Endothelial cell of umbilical vein (primary cell): Measurements from ENCODE around the gene MIER2. TPM values are rescaled to one million over a fixed set of nuclear protein-coding genes. Genes with fewer than 3 reads are reported as not detected.

ENCODE experiments used
- BruUV-seq: library from RNA; stranded (reverse); fragments of 400-500 nt; replicated peaks from 2 replicates; lab custom pipeline; 2021; lab: Mats Ljungman, UMichigan
- CTCF ChIA-PET: fragments of 300-600, 350-600 bp; sonication (Branson Sonifier 250); formaldehyde crosslinking; loops from one replicate; lab custom pipeline; 2021; ENCODE audit warnings: antibody characterized with exemption, inconsistent platforms; lab: Charles Lee
- POLR2A ChIA-PET: fragments of 300-600, 350-600 bp; sonication (Branson Sonifier 250); formaldehyde crosslinking; loops from one replicate; lab custom pipeline; 2021; ENCODE audit warnings: antibody characterized with exemption, inconsistent platforms; lab: Charles Lee
- DNase-seq: peaks from one replicate; pipeline ENCODE4 v3.0.0-alpha.2; 2011; ENCODE audit warnings: low read depth, low spot score
- FAIRE-seq: peaks from 2 replicates; lab custom pipeline; 2011; peaks lifted over from hg19 to GRCh38; lab: Jason Lieb, UNC
- H2AFZ ChIP-seq: 2 replicates; pipeline ENCODE4 v1.6.0; 2012; ENCODE audit warnings: low read depth, low read length, control low read depth, inconsistent platforms
- H3K27ac ChIP-seq: 2 replicates; pipeline ENCODE4 v1.5.1; 2011; ENCODE audit warnings: low read depth, mild to moderate bottlenecking, control low read depth, low read length, moderate library complexity; ENCODE audit not compliant: insufficient read depth
- H3K27me3 ChIP-seq, 2 experiments: 2 replicates each; pipeline versions ENCODE4 v1.6.0 to v1.6.1; 2011; ENCODE audit warnings: low read length in 2 of 2, mixed read lengths in 1 of 2; ENCODE audit not compliant: control insufficient read depth in 2 of 2, insufficient read depth in 2 of 2
- H3K36me3 ChIP-seq, 2 experiments: 2 replicates in 1 of 2; 3 replicates in 1 of 2; pipeline ENCODE4 v1.5.1; 2011; ENCODE audit warnings: low read length in 2 of 2, mild to moderate bottlenecking in 1 of 2, moderate library complexity in 1 of 2; ENCODE audit not compliant: control insufficient read depth in 2 of 2, insufficient read depth in 2 of 2; ENCODE audit errors: extremely low read depth in 1 of 2
- H3K4me1 ChIP-seq: 3 replicates; pipeline ENCODE4 v1.5.1; 2011; ENCODE audit warnings: mild to moderate bottlenecking, low read length; ENCODE audit not compliant: control insufficient read depth, insufficient read depth; ENCODE audit errors: extremely low read depth
- H3K4me2 ChIP-seq: 2 replicates; pipeline ENCODE4 v1.6.1; 2011; ENCODE audit warnings: low read length, control low read depth, mixed read lengths; ENCODE audit not compliant: insufficient read depth
- H3K4me3 ChIP-seq, 3 experiments: fragments of 200-600 bp in 1 of 3; sonication (generic), shearing (Covaris generic) in 1 of 3; replicated peaks in 1 of 3; 2 replicates each; pipeline ENCODE4 v1.5.1; 2011 to 2016; ENCODE audit warnings: control low read depth in 3 of 3, low read length in 3 of 3, mild to moderate bottlenecking in 2 of 3, inconsistent platforms in 1 of 3, low read depth in 1 of 3, moderate library complexity in 1 of 3; ENCODE audit not compliant: insufficient read depth in 1 of 3
- H3K79me2 ChIP-seq: 2 replicates; pipeline ENCODE4 v1.6.0; 2012; ENCODE audit warnings: low read length, inconsistent platforms; ENCODE audit not compliant: control insufficient read depth, insufficient read depth
- H3K9ac ChIP-seq: replicated peaks from 2 replicates; pipeline ENCODE3; 2011; ENCODE audit warnings: low read length, control low read depth; ENCODE audit not compliant: insufficient read depth; ENCODE audit errors: extremely low read depth
- H3K9me1 ChIP-seq: replicated peaks from 3 replicates; pipeline ENCODE4 v1.6.0; 2011; ENCODE audit warnings: mild to moderate bottlenecking, low read length; ENCODE audit not compliant: control insufficient read depth, insufficient read depth; ENCODE audit errors: extremely low read depth
- H3K9me3 ChIP-seq: replicated peaks from 2 replicates; pipeline ENCODE4 v1.5.1; 2012; ENCODE audit warnings: low read length, inconsistent platforms; ENCODE audit not compliant: control insufficient read depth, insufficient read depth
- H4K20me1 ChIP-seq: replicated peaks from 2 replicates; pipeline ENCODE3; 2011; ENCODE audit warnings: mild to moderate bottlenecking, low read length; ENCODE audit not compliant: control insufficient read depth, insufficient read depth; ENCODE audit errors: extremely low read depth
- EZH2 ChIP-seq: IDR thresholded peaks from 2 replicates; pipeline ENCODE4 v1.6.1; 2012; ENCODE audit warnings: borderline replicate concordance, low read depth, mild to moderate bottlenecking, moderate library complexity, low read length, inconsistent platforms; ENCODE audit not compliant: severe bottlenecking
- FOS ChIP-seq: IDR thresholded peaks from 2 replicates; pipeline ENCODE4 v1.6.1; 2011; ENCODE audit warnings: mild to moderate bottlenecking, low read length, moderate library complexity, borderline replicate concordance; ENCODE audit not compliant: insufficient read depth
- GATA2 ChIP-seq: IDR thresholded peaks from 2 replicates; pipeline ENCODE4 v1.7.0; 2011; ENCODE audit warnings: low read depth, mild to moderate bottlenecking, moderate library complexity, mixed read lengths, low read length; ENCODE audit not compliant: insufficient read length, insufficient read depth
- JUN ChIP-seq: IDR thresholded peaks from 2 replicates; pipeline ENCODE4 v1.6.1; 2011; ENCODE audit warnings: borderline replicate concordance, low read depth; ENCODE audit not compliant: insufficient read length, insufficient read depth
- MYC ChIP-seq: IDR thresholded peaks from one replicate; pipeline ENCODE4 v1.6.1; 2011; ENCODE audit warnings: mild to moderate bottlenecking, low read depth, low read length
- POLR2A ChIP-seq: IDR thresholded peaks from 2 replicates; pipeline ENCODE4 v1.6.1; 2012; ENCODE audit warnings: low read depth, mild to moderate bottlenecking, control low read depth, low read length
- POLR2AphosphoS5 ChIP-seq: IDR thresholded peaks from 2 replicates; pipeline ENCODE4 v1.6.1; 2012; ENCODE audit warnings: low read depth, mild to moderate bottlenecking, control low read depth, low read length, moderate library complexity; ENCODE audit not compliant: insufficient read depth
- dilution Hi-C: fragments of 300-500 bp; cut with MboI; formaldehyde crosslinking; loops from one replicate; pipeline ENCODE4 v1.15.0; 2019; ENCODE audit warnings: low sequenced_read_pairs; ENCODE audit not compliant: extremely low pct_ligation_motif_present
- intact Hi-C: fragments of 100-400 bp; cut with micrococcal nuclease; formaldehyde crosslinking; loops from one replicate; pipeline ENCODE4 v1.10.0; 2022
- polyA plus RNA-seq, 4 experiments: library from polyadenylated mRNA; depleted of rRNA in 3 of 4; stranded (reverse) in 3 of 4; unstranded in 1 of 4; fragments of >200 nt; gene quantifications; 2 replicates each; pipeline versions ENCODE4 v1.2.1 to v1.2.3, GENCODE V29; 2011 to 2012; ENCODE audit warnings: missing spikeins in 1 of 4
- total RNA-seq: library from RNA; stranded (reverse); gene quantifications from 2 replicates; pipeline ENCODE4 v1.2.3, GENCODE V29; 2021
- TF ChIP-seq, protein P1 (sequence below), 2 donors: IDR thresholded peaks; 1 replicate in 1 of 2; 2 replicates in 1 of 2; pipeline ENCODE4 v1.5.1; 2011; ENCODE audit warnings: low read length in 2 of 2, mild to moderate bottlenecking in 2 of 2, moderate library complexity in 2 of 2, control low read depth in 1 of 2, inconsistent platforms in 1 of 2, low read depth in 1 of 2; ENCODE audit not compliant: insufficient read depth in 1 of 2; ENCODE audit errors: extremely low read depth in 1 of 2
- TF ChIP-seq, protein P2 (sequence below): IDR thresholded peaks from 2 replicates; pipeline ENCODE4 v1.6.1; 2011; ENCODE audit not compliant: insufficient read depth, insufficient read length

The MIER2 gene
- total and polyA plus RNA-seq, 2 donors (not counting 3 experiments of a cell fraction or from before 2014, with no cell fraction given) = 20.3 to 44.9 TPM

DNA sequence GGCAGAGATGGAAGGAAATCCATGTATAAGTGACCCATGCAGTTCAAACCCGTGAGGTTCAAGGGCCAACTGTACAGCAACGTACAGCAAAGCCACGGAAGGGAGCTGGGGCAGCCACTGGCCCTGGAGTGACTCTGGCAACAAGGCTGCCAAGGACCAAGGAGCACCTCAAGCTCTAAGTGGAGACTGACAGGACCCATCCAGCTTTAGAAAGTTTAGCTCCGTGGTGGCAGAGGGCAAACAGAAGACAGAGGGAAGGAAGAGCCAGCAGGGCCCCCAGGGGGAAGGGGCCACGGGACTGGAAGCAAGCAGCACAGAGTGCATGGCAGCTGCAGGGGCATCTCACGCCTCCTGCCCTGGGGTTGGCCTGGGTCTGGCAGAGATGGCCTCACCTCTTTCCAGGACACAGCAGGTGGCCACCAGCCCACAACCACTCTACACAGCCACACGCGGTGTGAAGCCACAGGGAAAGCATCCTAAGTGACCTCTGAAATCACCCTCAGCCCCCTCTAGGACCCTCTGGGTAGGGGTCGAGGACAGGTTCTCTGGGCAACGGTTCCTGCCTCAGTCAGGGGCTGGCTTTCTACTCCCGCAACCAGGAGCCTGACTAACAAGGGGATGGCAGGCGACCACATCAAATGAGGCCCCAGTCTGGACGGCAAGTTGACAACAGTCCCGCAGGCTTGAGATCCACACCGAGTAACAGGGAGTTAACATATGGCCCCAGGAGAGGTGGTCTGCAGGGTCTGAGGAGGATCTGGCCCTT lies 3.8 kb downstream of the MIER2 start:
- Histone ChIP-seq H3K9ac (no peak overlapping the region), H3K4me1 (peaks cover 37% of the 10 kb centered on the region), H3K27ac (no peak overlapping the region), H3K4me3 (no peak overlapping the region), H3K36me3 (no peaks in the 10 kb centered on the region), H3K79me2 (peaks cover 79% of the 10 kb centered on the region), H3K4me2 (peak overlapping the region; percentile 88), H2AFZ (no peak overlapping the region), H3K9me1 (no peaks in the 10 kb centered on the region), H3K9me3 (no peaks in the 10 kb centered on the region), H3K27me3 (no peaks in the 10 kb centered on the region), H4K20me1 (no peaks in the 10 kb centered on the region)
- ChIA-PET CTCF (interaction anchor here (1.0 kb wide), 1 partner anchor 31 kb away, joined by 4 read pairs; no protein-coding TSS in a partner anchor), POLR2A (no interaction called here)
- FAIRE-seq (no peak), DNase-seq (no peak)
- intact Hi-C loops = loop anchor here (5.0 to 10.0 kb wide), 2 partner anchors 46 to 146 kb away; partner anchors contain the start of gene PLPP2
- no peak for TF ChIP-seq POLR2AphosphoS5
- TF ChIP-seq, protein P1, sequence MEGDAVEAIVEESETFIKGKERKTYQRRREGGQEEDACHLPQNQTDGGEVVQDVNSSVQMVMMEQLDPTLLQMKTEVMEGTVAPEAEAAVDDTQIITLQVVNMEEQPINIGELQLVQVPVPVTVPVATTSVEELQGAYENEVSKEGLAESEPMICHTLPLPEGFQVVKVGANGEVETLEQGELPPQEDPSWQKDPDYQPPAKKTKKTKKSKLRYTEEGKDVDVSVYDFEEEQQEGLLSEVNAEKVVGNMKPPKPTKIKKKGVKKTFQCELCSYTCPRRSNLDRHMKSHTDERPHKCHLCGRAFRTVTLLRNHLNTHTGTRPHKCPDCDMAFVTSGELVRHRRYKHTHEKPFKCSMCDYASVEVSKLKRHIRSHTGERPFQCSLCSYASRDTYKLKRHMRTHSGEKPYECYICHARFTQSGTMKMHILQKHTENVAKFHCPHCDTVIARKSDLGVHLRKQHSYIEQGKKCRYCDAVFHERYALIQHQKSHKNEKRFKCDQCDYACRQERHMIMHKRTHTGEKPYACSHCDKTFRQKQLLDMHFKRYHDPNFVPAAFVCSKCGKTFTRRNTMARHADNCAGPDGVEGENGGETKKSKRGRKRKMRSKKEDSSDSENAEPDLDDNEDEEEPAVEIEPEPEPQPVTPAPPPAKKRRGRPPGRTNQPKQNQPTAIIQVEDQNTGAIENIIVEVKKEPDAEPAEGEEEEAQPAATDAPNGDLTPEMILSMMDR (IDR thresholded peaks at IDR 0.05; ENCODE audit: extremely low read depth in 1 of 2, insufficient read depth in 1 of 2, low read depth in 1 of 2, low read length in 2 of 2) = no peak
- TF ChIP-seq JUN = no peak
- TF ChIP-seq MYC = no peak
- no peak for TF ChIP-seq GATA2
- TF ChIP-seq EZH2 = no peak
- TF ChIP-seq POLR2A = no peak
- TF ChIP-seq FOS = no peak
- TF ChIP-seq, protein P2, sequence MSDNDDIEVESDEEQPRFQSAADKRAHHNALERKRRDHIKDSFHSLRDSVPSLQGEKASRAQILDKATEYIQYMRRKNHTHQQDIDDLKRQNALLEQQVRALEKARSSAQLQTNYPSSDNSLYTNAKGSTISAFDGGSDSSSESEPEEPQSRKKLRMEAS = no peak
- no TSS peak for BruUV-seq
- dilution Hi-C loops = no loop called here
